ENCODE data around the gene SIK2. TPM values are rescaled to one million over a fixed set of nuclear protein-coding genes. Genes with fewer than 3 reads are reported as not detected.

SIK2 gene
- total RNA-seq, 1 experiment from 2014 or later: 13.9 TPM

- Mint-ChIP-seq H3K4me3 (ENCODE audit: low read depth, unreplicated experiment) (no peak overlapping the region), H3K36me3 (ENCODE audit: insufficient read depth, unreplicated experiment) (no peaks in the 10 kb centered on the region), H3K27me3 (ENCODE audit: unreplicated experiment) (no peaks in the 10 kb centered on the region), H3K9me3 (ENCODE audit: low read depth, unreplicated experiment) (no peaks in the 10 kb centered on the region), H3K4me1 (ENCODE audit: low read depth, unreplicated experiment) (peaks cover 42% of the 10 kb centered on the region), H3K27ac (ENCODE audit: unreplicated experiment) (no peak overlapping the region)
- DNase-seq: no peak
- TF ChIP-seq CTCF (IDR thresholded peaks at IDR 0.05; ENCODE audit: unreplicated experiment): no peak
- intact Hi-C loops (cut with micrococcal nuclease; ENCODE audit: unreplicated experiment): no loop called here
- CTCF ChIA-PET: no interaction called here
- no TSS peak for BruUV-seq (replicated peaks)
Observed at GRCh38 chr11:111629499-111629898, 27.2 kb downstream of the SIK2 start.

GRCh38 chr11:111631024-111631665 is 28.9 kb downstream of the SIK2 start:
- DNase-seq: no peak
- intact Hi-C loops (cut with micrococcal nuclease; ENCODE audit: unreplicated experiment): no loop called here
- Mint-ChIP-seq H3K27me3 (ENCODE audit: unreplicated experiment) (no peaks in the 10 kb centered on the region), H3K4me3 (ENCODE audit: low read depth, unreplicated experiment) (no peak overlapping the region), H3K36me3 (ENCODE audit: insufficient read depth, unreplicated experiment) (no peaks in the 10 kb centered on the region), H3K27ac (ENCODE audit: unreplicated experiment) (no peak overlapping the region), H3K4me1 (ENCODE audit: low read depth, unreplicated experiment) (peaks cover 48% of the 10 kb centered on the region), H3K9me3 (ENCODE audit: low read depth, unreplicated experiment) (no peaks in the 10 kb centered on the region)
- CTCF ChIA-PET: no interaction called here
- TF ChIP-seq CTCF (IDR thresholded peaks at IDR 0.05; ENCODE audit: unreplicated experiment): no peak
- no TSS peak for BruUV-seq (replicated peaks)

GRCh38 chr11:111631666-111632039 is 29.4 kb downstream of the SIK2 start:
- Mint-ChIP-seq H3K9me3 (ENCODE audit: low read depth, unreplicated experiment) (no peaks in the 10 kb centered on the region), H3K27ac (ENCODE audit: unreplicated experiment) (no peak overlapping the region), H3K27me3 (ENCODE audit: unreplicated experiment) (no peaks in the 10 kb centered on the region), H3K36me3 (ENCODE audit: insufficient read depth, unreplicated experiment) (no peaks in the 10 kb centered on the region), H3K4me3 (ENCODE audit: low read depth, unreplicated experiment) (no peak overlapping the region), H3K4me1 (ENCODE audit: low read depth, unreplicated experiment) (peaks cover 50% of the 10 kb centered on the region)
- no peak for DNase-seq
- intact Hi-C loops (cut with micrococcal nuclease; ENCODE audit: unreplicated experiment): no loop called here
- CTCF ChIA-PET: interaction anchor here (0.7 kb wide), 1 partner anchor 10 kb away, joined by 3 read pairs; no protein-coding TSS in a partner anchor
- no TSS peak for BruUV-seq (replicated peaks)
- no peak for TF ChIP-seq CTCF (IDR thresholded peaks at IDR 0.05; ENCODE audit: unreplicated experiment)

- Mint-ChIP-seq H3K4me1 (ENCODE audit: low read depth, unreplicated experiment) (peaks cover 48% of the 10 kb centered on the region), H3K27ac (ENCODE audit: unreplicated experiment) (no peak overlapping the region), H3K27me3 (ENCODE audit: unreplicated experiment) (no peaks in the 10 kb centered on the region), H3K4me3 (ENCODE audit: low read depth, unreplicated experiment) (no peak overlapping the region), H3K9me3 (ENCODE audit: low read depth, unreplicated experiment) (no peaks in the 10 kb centered on the region), H3K36me3 (ENCODE audit: insufficient read depth, unreplicated experiment) (no peaks in the 10 kb centered on the region)
- no peak for DNase-seq
- TF ChIP-seq CTCF (IDR thresholded peaks at IDR 0.05; ENCODE audit: unreplicated experiment): no peak
- intact Hi-C loops (cut with micrococcal nuclease; ENCODE audit: unreplicated experiment): no loop called here
- CTCF ChIA-PET: interaction anchor here (0.7 kb wide), 1 partner anchor 59 kb away, joined by 3 read pairs; no protein-coding TSS in a partner anchor
- no TSS peak for BruUV-seq (replicated peaks)
Observed at GRCh38 chr11:111632516-111633220, 30.4 kb downstream of the SIK2 start.

Data from Calu3 (cell line).